Mammary epithelial cell (primary cell): ENCODE measurements around the gene DXO.
"Not testable (repeated sequence)": the region's sequence is repeated elsewhere in the genome, so short reads cannot be mapped to it uniquely, and the experiment has no call there.

Experiments
- EZH2 ChIP-seq: IDR thresholded peaks from 2 replicates; pipeline ENCODE4 v1.6.1; 2012; ENCODE audit warnings: low read length, inconsistent platforms, borderline replicate concordance
- TF ChIP-seq, protein P1 (sequence below), 2 donors: IDR thresholded peaks in 1 of 2; conservative IDR thresholded peaks in 1 of 2; 2 replicates each; pipeline ENCODE4 v1.5.1; 2011 to 2012; ENCODE audit warnings: inconsistent platforms in 2 of 2, low read length in 2 of 2, mild to moderate bottlenecking in 2 of 2, control low read depth in 1 of 2, low read depth in 1 of 2; ENCODE audit not compliant: insufficient read depth in 1 of 2; ENCODE audit errors: extremely low read depth in 1 of 2

DNA sequence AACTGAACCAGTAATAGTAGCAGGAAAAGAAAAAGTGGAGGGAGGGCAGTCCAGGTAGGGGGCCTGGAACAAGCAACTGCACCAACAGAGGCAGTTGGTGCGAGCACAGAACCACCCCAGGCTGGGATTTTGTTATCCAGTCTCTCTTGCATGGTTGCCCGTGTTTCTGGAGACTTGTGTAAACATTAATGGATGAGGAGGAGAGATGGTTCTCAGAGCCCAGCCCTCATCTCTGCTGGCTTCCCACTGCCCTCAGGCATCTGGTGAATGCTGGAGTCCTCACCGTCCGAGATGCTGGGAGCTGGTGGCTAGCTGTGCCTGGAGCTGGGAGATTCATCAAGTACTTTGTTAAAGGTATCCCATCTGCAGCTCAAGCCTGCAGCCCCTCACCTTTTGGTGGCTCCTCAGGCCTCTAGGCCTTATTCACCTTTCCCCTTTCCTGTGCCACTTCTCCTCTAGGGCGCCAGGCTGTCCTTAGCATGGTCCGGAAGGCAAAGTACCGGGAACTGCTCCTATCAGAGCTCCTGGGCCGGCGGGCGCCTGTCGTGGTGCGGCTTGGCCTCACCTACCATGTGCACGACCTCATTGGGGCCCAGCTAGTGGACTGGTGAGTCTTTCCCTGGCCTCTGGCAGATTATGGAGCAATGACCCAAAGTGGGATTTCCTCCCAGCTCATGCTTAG, 8.4 kb upstream of the DXO start:
- TF ChIP-seq, protein P1, sequence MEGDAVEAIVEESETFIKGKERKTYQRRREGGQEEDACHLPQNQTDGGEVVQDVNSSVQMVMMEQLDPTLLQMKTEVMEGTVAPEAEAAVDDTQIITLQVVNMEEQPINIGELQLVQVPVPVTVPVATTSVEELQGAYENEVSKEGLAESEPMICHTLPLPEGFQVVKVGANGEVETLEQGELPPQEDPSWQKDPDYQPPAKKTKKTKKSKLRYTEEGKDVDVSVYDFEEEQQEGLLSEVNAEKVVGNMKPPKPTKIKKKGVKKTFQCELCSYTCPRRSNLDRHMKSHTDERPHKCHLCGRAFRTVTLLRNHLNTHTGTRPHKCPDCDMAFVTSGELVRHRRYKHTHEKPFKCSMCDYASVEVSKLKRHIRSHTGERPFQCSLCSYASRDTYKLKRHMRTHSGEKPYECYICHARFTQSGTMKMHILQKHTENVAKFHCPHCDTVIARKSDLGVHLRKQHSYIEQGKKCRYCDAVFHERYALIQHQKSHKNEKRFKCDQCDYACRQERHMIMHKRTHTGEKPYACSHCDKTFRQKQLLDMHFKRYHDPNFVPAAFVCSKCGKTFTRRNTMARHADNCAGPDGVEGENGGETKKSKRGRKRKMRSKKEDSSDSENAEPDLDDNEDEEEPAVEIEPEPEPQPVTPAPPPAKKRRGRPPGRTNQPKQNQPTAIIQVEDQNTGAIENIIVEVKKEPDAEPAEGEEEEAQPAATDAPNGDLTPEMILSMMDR (conservative IDR thresholded peaks at IDR 0.05 in 1 of 2, IDR thresholded peaks at IDR 0.05 in 1 of 2; ENCODE audit: extremely low read depth in 1 of 2, insufficient read depth in 1 of 2, low read depth in 1 of 2, low read length in 2 of 2), result not testable (repeated sequence)
- not testable (repeated sequence) for TF ChIP-seq EZH2
